Muscle layer of duodenum (tissue), 2 donors: ENCODE measurements around the gene DAPL1.
"Not testable (repeated sequence)": the region's sequence is repeated elsewhere in the genome, so short reads cannot be mapped to it uniquely, and the experiment has no call there.

ENCODE experiments used
- H3K27ac ChIP-seq: one replicate; pipeline ENCODE4 v1.7.0; 2013; ENCODE audit warnings: mild to moderate bottlenecking, low read length
- H3K27me3 ChIP-seq: one replicate; pipeline ENCODE4 v1.7.0; 2013; ENCODE audit warnings: low read depth, mild to moderate bottlenecking, control low read depth, low read length
- H3K36me3 ChIP-seq, 2 donors: one replicate each; pipeline ENCODE4 v1.7.0; 2013; ENCODE audit warnings: low read length in 2 of 2, control low read depth in 1 of 2, mild to moderate bottlenecking in 1 of 2; ENCODE audit not compliant: insufficient read depth in 2 of 2, control insufficient read depth in 1 of 2
- H3K4me1 ChIP-seq, 2 donors: one replicate each; pipeline ENCODE4 v1.7.0; 2013; ENCODE audit warnings: low read length in 2 of 2, mild to moderate bottlenecking in 2 of 2, control low read depth in 1 of 2, moderate library complexity in 1 of 2; ENCODE audit not compliant: insufficient read depth in 2 of 2, control insufficient read depth in 1 of 2
- H3K4me3 ChIP-seq, 2 donors: one replicate each; pipeline ENCODE4 v1.7.0; 2013; ENCODE audit warnings: low read length in 2 of 2, low read depth in 1 of 2, mild to moderate bottlenecking in 1 of 2
- H3K9me3 ChIP-seq, 2 donors: one replicate each; pipeline ENCODE4 v1.7.0; 2013; ENCODE audit warnings: low read length in 2 of 2, control low read depth in 1 of 2, mild to moderate bottlenecking in 1 of 2; ENCODE audit not compliant: control insufficient read depth in 1 of 2
- donor health status: healthy.

DAPL1 gene

DNA sequence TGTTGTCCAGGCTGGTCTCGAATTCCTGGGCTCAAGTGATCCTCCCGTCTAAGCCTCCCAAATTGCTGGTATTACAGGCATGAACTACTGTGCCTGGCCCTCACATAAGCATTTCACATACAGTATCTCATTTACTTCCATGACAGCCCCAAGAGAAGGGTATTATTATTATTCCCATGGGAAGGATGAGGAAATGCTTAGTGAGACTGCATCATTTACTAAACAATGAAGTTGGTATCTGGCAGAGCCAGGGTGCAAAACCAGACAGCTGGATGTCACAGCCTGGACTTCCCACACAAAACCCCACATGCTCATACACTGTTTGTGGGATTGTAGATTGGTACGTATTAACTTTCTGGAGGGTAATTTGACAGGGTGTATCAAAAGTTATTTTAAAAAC, 29.9 kb downstream of the DAPL1 start:
- no peak overlapping the region for H3K4me3 ChIP-seq
- no peaks in the 10 kb centered on the region for H3K27me3 ChIP-seq
- H3K4me1 ChIP-seq = peaks cover 0 to 17% of the 10 kb centered on the region in 2 donors
- H3K27ac ChIP-seq = no peak overlapping the region
- no peaks in the 10 kb centered on the region for H3K9me3 ChIP-seq
- H3K36me3 ChIP-seq = no peaks in the 10 kb centered on the region

DNA sequence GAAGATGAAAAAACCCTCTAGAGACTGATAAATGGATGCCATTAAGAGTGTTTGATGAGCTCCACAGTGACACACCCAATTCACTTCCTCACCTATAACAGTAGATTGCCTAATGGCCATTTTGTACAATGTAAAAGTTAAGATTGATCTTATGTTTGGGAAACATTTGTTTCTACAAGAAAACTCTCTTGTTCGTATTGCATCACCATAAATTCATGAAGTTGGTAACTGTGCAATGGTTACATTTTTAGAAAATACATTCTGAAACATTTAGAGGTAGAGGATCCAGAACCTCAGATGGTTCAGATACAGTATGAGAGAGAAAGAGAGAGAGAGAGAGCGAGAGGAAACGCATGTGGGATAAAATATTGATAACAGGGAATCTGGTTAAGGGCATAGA, 31.8 kb downstream of the DAPL1 start:
- Histone ChIP-seq H3K27ac (no peak overlapping the region), H3K4me1 (peaks cover 0 to 12% of the 10 kb centered on the region in 2 donors), H3K4me3 (no peak overlapping the region), H3K27me3 (no peaks in the 10 kb centered on the region), H3K36me3 (no peaks in the 10 kb centered on the region), H3K9me3 (no peaks in the 10 kb centered on the region)

DNA sequence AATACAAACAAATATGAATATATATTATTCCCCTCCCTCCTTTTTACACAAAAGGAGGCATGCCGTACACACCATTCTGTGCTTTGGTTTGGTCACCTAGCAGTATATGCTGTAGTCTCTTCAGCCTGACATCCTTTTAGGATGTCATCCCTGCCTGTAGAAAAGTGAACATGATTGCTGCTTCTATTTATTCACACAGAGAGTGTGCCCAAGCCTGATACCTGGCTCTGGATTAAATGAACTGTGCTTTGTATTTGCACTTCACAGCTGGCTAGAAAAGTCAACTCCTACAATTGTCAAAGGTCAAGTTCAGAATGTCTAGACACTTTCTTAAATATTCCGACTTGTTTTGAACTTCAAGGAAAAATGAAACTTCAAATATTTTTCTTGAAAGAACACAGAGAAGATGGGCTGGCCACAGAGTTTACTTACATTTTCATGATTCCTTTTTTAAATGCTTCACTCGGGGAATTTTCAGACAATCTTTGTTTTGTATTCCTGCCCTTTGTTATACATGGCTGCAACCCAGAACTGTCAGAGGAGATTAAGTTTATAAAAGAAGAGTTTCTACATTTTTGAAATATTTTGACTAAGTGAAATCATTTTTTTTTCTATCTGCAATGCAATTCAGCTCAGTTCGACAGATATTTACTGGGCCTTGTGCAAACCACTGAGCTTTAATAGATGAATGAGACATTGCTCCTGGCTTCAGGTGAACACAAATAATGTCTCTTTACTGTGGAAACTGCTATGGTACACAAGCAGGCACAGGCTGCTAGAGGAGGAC, 33.5 kb downstream of the DAPL1 start:
- Histone ChIP-seq H3K9me3 (no peaks in the 10 kb centered on the region), H3K36me3 (no peaks in the 10 kb centered on the region), H3K27me3 (no peaks in the 10 kb centered on the region), H3K4me3 (no peak overlapping the region), H3K4me1 (peaks cover 0 to 12% of the 10 kb centered on the region in 2 donors), H3K27ac (no peak overlapping the region)

GRCh38 chr2:158829167-158829566, 34.0 kb downstream of the DAPL1 start:
- Histone ChIP-seq H3K36me3 (no peaks in the 10 kb centered on the region), H3K27ac (no peak overlapping the region)

GRCh38 chr2:158830201-158830600, 35.1 kb downstream of the DAPL1 start:
- H3K4me1 ChIP-seq = peaks cover 0 to 12% of the 10 kb centered on the region in 2 donors
- no peak overlapping the region for H3K27ac ChIP-seq
- no peaks in the 10 kb centered on the region for H3K27me3 ChIP-seq
- H3K36me3 ChIP-seq = no peaks in the 10 kb centered on the region
- no peaks in the 10 kb centered on the region for H3K9me3 ChIP-seq
- no peak overlapping the region for H3K4me3 ChIP-seq

More at GRCh38 chr2:158829167-158829566, 34.0 kb downstream of the DAPL1 start:
- H3K4me3 ChIP-seq = no peak overlapping the region
- H3K9me3 ChIP-seq = no peaks in the 10 kb centered on the region
- no peaks in the 10 kb centered on the region for H3K27me3 ChIP-seq
- H3K4me1 ChIP-seq = peaks cover 0 to 12% of the 10 kb centered on the region in 2 donors

DNA sequence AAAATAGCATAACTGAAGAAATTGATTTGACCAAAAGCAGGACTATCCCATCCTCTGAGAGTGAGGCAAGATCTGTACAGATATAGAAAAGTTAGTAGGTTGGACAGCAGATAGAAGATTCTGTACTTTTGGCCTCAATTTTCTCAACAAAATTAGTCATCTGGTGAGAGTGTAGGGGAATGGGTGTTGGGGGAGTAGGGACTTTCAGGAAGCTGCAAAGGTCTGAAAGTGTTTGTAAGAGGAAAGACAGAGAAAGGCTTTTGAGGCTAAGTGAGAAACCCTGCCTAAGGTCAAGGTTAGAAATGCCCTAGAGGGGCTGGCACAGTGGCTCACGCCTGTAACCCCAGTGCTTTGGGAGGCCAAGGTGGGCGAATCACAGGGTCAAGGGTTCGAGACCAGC, 40.3 kb downstream of the DAPL1 start:
- H3K4me1 ChIP-seq = no peaks in the 10 kb centered on the region
- no peaks in the 10 kb centered on the region for H3K9me3 ChIP-seq
- H3K27me3 ChIP-seq = no peaks in the 10 kb centered on the region

DNA sequence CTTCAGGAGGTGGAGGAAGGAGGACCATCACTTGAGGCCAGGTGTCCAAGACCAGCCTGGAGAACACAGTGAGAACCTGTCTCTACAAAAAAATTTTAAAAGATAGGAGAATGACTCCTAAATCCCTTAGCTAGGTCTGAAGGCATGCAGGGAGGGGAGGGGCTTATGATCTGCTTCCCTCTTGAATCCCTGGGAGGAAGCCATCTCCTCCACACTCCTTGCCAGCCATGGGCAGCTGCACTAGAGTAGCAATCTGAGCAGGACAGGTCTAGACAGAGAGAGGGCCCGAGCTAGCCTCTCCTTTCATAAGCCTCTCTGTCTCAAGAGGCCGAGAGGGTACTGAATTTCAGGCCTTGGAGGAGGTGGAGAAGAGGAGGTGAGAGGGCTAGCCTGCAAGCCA, 42.5 kb downstream of the DAPL1 start:
- H3K27ac ChIP-seq = no peak overlapping the region
- no peaks in the 10 kb centered on the region for H3K27me3 ChIP-seq
- H3K9me3 ChIP-seq = no peaks in the 10 kb centered on the region
- H3K4me1 ChIP-seq = peaks cover 0 to 4% of the 10 kb centered on the region in 2 donors
- H3K36me3 ChIP-seq = no peaks in the 10 kb centered on the region
- no peak overlapping the region for H3K4me3 ChIP-seq

More for the DNA sequence above, 40.3 kb downstream of the DAPL1 start:
- Histone ChIP-seq H3K4me3 (no peak overlapping the region), H3K36me3 (no peaks in the 10 kb centered on the region), H3K27ac (no peak overlapping the region)

- no peaks in the 10 kb centered on the region for H3K36me3 ChIP-seq
- peaks cover 0 to 10% of the 10 kb centered on the region in 2 donors for H3K4me1 ChIP-seq
- H3K9me3 ChIP-seq = no peaks in the 10 kb centered on the region
- no peak overlapping the region for H3K4me3 ChIP-seq
- H3K27ac ChIP-seq = no peak overlapping the region
- H3K27me3 ChIP-seq = no peaks in the 10 kb centered on the region
Measured at GRCh38 chr2:158841850-158842249, 46.7 kb downstream of the DAPL1 start.

DNA sequence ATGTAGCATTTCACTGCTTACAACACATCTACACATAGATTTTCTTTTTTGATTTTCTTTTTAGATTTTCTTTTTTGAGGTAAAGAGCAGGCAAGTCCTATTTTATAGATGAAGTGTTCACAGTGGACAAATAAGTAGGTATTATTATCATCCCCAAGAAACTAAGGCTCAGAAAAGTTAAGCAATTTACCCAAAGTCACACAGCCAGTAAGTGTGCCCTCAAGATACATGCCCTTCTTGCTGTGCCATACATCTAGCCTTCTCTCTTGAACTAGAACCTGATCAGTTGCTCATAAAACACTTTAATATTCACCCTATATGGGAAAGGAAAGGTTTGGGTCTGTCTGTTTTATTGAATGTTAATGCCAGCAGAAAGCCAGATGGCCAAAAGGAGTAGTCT, 50.3 kb downstream of the DAPL1 start:
- H3K27ac ChIP-seq = no peak overlapping the region
- H3K9me3 ChIP-seq = no peaks in the 10 kb centered on the region
- no peaks in the 10 kb centered on the region for H3K36me3 ChIP-seq
- peaks cover 0 to 10% of the 10 kb centered on the region in 2 donors for H3K4me1 ChIP-seq
- H3K4me3 ChIP-seq = no peak overlapping the region
- no peaks in the 10 kb centered on the region for H3K27me3 ChIP-seq

- Histone ChIP-seq H3K36me3 (no peaks in the 10 kb centered on the region), H3K27ac (no peak overlapping the region)
Measured at GRCh38 chr2:158845859-158846258, 50.7 kb downstream of the DAPL1 start.

DNA sequence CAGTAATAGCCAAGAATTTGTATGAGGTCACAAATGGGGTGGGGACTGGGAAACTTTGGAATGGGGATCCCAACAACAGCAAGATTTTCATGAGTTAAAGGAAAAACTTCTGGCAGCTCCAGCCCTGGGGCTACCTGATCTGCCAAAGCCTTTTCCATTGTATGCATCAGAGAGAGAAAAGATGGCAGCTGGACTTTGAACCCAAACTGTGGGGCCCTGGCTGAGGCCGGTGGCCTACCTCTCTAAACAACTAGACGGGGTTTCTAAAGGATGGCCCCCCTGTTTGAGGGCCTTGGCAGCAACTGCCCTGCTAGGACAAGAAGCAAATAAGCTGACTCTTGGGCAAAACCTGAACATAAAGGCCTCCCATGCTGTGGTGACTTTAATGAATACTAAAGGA, 52.4 kb downstream of the DAPL1 start:
- not testable (repeated sequence) for H3K27me3 ChIP-seq, H3K4me1 ChIP-seq, H3K36me3 ChIP-seq, H3K27ac ChIP-seq, H3K9me3 ChIP-seq, H3K4me3 ChIP-seq

More at GRCh38 chr2:158845859-158846258, 50.7 kb downstream of the DAPL1 start:
- no peaks in the 10 kb centered on the region for H3K9me3 ChIP-seq
- no peaks in the 10 kb centered on the region for H3K27me3 ChIP-seq
- no peak overlapping the region for H3K4me3 ChIP-seq
- peaks cover 0 to 10% of the 10 kb centered on the region in 2 donors for H3K4me1 ChIP-seq
